WI38 (cell line): Measurements from ENCODE around the gene TEX264.

ENCODE experiments used
- H3K4me3 ChIP-seq: 2 replicates; pipeline ENCODE4 v1.5.1; 2011; ENCODE audit warnings: low read depth, mild to moderate bottlenecking, control low read depth, low read length
- TF ChIP-seq, protein P1 (sequence below): IDR thresholded peaks from 2 replicates; pipeline ENCODE4 v1.5.1; 2012; ENCODE audit warnings: low read depth, mild to moderate bottlenecking, control low read depth, low read length

Gene TEX264

DNA sequence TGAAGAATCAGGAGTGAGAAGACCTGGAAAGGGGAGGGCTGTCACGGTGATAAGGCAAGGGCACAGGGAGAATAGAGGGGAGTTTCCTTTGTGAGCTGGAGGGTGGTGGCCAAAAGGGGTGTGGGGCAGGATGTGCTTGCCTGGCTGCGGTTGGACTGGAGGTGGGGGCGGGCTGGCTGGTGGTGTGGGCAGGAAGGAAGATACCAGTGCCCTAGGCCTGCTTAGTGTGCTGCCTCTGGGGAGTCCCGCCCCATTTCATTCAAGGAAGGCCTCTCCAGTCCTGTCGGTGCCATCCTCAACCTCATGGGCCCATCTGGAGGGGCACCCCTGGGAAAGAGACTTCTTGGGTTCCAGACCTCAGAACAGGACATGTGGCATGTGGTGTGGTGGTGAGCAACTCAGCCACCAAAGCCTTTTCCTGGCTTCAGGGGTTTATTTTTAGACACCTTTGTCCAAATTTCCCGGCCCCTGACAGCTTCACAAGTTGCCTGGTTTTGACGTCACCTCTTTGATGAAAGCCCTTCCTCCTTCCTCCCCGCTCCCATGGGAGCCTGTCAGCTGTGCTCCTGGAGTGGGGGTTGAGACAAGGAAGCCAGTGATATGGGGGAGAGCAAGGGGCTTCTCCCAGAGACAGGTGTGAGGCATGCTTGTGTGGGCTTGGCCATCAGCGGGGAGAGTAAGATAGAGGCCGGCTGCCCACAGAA lies 15.6 kb downstream of the TEX264 start:
- no peak overlapping the region for H3K4me3 ChIP-seq
- TF ChIP-seq, protein P1, sequence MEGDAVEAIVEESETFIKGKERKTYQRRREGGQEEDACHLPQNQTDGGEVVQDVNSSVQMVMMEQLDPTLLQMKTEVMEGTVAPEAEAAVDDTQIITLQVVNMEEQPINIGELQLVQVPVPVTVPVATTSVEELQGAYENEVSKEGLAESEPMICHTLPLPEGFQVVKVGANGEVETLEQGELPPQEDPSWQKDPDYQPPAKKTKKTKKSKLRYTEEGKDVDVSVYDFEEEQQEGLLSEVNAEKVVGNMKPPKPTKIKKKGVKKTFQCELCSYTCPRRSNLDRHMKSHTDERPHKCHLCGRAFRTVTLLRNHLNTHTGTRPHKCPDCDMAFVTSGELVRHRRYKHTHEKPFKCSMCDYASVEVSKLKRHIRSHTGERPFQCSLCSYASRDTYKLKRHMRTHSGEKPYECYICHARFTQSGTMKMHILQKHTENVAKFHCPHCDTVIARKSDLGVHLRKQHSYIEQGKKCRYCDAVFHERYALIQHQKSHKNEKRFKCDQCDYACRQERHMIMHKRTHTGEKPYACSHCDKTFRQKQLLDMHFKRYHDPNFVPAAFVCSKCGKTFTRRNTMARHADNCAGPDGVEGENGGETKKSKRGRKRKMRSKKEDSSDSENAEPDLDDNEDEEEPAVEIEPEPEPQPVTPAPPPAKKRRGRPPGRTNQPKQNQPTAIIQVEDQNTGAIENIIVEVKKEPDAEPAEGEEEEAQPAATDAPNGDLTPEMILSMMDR: no peak

DNA sequence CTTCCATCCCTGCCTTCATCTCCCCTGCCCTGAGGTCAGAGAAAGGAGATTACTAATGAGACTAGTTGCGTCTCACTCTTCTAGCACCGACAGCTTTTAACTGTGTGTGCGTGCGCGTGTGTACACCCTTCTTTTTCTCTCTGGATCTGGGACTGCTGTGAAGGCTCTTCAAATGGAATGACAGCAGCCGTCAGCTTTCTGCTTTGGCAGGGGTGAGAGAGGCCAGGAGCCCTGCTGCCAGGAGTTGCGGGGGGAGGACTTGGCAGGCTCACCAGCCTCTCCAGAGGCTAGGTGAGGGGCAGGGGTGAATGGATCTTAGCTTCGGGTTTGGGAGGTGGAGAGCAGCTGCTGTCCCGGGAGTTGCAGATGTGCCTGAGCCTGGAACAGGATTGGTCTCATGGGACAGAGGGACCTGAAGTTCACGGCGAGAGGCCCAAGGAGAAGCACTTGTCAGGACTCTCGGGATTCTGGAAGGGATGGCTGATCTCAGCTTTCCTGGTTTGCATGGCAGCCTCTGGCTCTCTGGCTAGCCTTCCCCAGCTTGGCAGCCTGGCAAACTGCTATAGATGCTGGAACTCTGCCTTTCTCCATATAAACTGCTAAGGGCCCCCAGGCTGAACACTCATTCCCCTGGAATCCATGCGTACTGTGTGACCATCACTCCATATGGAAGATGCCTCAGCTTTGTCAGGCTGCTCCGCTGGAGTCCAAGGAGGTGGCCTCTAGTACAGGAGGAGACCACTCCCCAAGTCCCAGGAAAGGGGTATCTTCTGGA lies 16.6 kb downstream of the TEX264 start:
- TF ChIP-seq, protein P1: no peak

DNA sequence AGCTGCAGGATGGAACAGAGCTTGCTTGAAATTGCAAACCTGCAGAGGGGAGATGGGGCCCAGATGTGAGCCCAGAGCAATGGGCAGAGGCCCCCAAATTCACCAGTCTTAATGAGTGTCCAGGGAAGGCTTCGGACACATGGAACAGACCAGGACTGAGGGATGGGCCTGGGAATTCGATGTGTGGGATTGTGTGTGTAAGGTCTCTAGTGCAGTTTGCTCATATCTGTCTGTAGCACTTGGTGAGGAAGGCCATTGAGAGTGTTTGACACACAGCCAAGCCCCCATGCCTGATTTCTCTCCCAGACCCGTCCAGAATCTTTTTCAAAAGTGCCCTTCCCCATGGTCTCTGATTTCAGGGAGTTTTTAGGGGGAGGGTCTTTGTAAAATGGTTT lies 17.2 kb downstream of the TEX264 start:
- H3K4me3 ChIP-seq: no peak overlapping the region
- TF ChIP-seq, protein P1: no peak

More for the DNA sequence above, 16.6 kb downstream of the TEX264 start:
- H3K4me3 ChIP-seq: no peak overlapping the region

DNA sequence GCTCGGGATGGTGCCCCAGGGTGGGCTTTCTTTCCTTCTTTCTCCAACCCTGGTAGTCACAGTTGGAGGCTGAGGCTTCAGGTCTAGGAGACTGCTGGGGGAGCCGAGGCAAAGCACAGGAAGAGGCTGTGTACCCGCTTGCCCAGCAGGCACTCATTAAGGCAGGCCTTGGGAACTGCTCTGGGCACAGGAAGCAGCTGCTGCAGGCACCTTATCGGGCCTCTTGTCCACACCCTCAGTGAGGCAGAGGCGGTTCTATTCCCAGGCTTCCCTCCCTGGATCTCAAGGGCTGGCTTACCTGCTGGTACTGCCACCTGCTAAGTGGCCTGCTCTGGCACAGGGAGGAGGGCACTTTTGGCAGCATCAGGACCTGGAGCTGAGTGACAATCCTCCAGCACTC lies 20.0 kb downstream of the TEX264 start:
- no peak overlapping the region for H3K4me3 ChIP-seq
- TF ChIP-seq, protein P1: no peak

DNA sequence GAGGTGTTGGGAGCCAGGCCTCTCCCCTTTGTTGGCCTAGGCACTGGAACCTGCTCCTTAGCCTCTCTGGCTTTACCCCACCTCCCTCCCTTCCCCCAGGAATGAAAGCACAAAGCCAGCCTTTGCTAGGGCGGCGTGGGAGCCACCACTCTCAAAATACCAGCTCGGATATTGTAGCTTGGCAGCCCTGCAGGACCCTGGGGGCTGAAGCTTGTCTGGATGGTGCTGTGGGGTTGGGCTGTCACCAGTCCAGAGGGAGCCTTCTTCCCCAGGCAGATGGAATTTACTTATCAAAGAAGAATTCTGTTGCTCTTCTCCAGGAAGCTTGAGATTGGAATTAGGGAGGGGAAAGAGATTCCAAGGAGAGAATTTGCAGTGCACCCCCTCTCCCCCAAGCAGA lies 20.9 kb downstream of the TEX264 start:
- H3K4me3 ChIP-seq: no peak overlapping the region
- TF ChIP-seq, protein P1: no peak

DNA sequence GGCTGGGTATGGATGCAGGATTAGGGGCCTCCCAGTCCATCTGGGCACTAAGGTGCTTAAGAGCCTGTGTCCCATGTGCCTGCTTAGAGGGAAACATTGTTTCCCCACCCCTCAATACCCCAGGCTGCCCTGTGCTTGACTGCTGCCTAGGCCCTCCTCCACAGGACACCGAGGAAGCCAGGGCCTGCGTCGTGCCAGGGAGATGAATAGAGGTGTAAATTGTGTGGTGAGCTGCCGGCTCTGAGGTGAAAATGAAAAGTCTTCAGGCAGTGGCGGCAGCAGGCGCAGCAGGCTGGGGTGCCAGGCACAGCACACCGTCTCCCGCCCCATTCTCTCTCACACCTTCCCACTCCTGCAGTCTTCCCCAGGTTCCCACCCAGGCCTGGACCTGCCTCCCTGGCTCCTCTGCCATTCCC lies 21.9 kb downstream of the TEX264 start:
- TF ChIP-seq, protein P1: no peak
- H3K4me3 ChIP-seq: no peak overlapping the region

DNA sequence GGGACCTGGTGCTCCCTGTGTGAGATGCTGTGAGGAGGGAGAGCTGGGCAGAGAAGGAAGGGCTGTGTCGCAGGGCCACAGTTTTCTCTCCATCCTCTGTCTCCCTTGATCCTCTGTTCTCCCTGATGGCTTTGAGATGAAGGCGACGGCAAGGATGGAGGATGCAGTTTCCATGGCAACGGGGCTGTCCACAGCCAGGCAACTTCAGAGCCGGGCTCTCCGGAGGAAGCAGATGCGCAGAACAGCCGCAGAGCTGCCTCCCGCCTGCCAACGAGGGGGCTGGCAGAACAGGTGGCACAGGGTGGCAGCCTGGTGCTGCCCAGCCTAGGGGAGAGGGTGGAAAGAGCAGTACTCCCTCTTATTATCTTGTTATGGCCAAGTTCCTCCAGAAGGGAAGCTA lies 25.9 kb downstream of the TEX264 start:
- TF ChIP-seq, protein P1: no peak
- H3K4me3 ChIP-seq: no peak overlapping the region
